ENCODE results near the gene TTLL11. TPM values are rescaled to one million over a fixed set of nuclear protein-coding genes. Genes with fewer than 3 reads are reported as not detected.

TTLL11 gene
- total RNA-seq, 3 donors from 2014 or later = 6.0 to 22.2 (median 6.4) TPM

DNA sequence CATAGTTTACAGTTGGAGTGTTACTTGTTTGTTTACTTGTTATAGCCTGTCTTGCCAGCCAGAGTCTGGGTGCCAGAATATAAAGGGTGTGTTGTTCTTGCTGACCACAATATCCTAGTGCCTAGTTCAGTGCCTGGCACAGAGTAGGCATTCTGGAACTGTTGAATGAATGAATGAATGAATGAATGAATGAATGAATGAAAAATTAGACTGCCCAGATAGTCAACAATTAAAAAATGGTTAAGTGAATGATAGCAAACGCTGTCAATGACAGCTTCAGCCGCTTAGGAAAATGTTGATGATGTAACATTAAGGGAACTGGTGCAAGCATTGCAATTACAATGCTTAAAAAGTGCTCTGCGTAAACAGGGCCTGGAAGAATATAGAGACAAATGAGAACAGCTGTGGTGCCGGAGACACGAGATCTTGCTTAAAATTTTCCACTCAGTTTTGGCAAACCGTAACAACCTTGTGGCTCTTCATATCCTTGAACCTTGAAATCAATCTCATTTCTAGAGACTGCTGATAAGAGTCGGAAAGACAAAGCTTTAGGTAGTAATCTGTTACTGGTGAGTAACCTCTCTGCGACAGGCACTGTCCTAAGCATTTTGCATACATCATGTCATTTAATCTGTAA is 4.7 kb upstream of the TTLL11 start:
- no peak for DNase-seq
- TF ChIP-seq, protein P1, sequence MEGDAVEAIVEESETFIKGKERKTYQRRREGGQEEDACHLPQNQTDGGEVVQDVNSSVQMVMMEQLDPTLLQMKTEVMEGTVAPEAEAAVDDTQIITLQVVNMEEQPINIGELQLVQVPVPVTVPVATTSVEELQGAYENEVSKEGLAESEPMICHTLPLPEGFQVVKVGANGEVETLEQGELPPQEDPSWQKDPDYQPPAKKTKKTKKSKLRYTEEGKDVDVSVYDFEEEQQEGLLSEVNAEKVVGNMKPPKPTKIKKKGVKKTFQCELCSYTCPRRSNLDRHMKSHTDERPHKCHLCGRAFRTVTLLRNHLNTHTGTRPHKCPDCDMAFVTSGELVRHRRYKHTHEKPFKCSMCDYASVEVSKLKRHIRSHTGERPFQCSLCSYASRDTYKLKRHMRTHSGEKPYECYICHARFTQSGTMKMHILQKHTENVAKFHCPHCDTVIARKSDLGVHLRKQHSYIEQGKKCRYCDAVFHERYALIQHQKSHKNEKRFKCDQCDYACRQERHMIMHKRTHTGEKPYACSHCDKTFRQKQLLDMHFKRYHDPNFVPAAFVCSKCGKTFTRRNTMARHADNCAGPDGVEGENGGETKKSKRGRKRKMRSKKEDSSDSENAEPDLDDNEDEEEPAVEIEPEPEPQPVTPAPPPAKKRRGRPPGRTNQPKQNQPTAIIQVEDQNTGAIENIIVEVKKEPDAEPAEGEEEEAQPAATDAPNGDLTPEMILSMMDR (IDR thresholded peaks at IDR 0.05) = no peak
- Histone ChIP-seq H3K4me1 (ENCODE audit: low read depth) (peaks cover 4% of the 10 kb centered on the region), H3K36me3 (ENCODE audit: low read depth) (no peaks in the 10 kb centered on the region), H3K9me3 (no peaks in the 10 kb centered on the region), H3K4me3 (no peak overlapping the region)
- ATAC-seq = no peak
- intact Hi-C loops (cut with DNase I, micrococcal nuclease) = loop anchor here in 1 of 2 donors (10.0 kb wide), 1 partner anchor 257 kb away; no protein-coding TSS in a partner anchor

- ATAC-seq (no peak), DNase-seq (no peak)
- Histone ChIP-seq H3K4me3 (no peak overlapping the region), H3K4me1 (ENCODE audit: low read depth) (peaks cover 9% of the 10 kb centered on the region), H3K36me3 (ENCODE audit: low read depth) (no peaks in the 10 kb centered on the region), H3K9me3 (no peaks in the 10 kb centered on the region)
- TF ChIP-seq, protein P1 (IDR thresholded peaks at IDR 0.05) = no peak
- intact Hi-C loops (cut with DNase I, micrococcal nuclease) = loop anchor here in 1 of 2 donors (10.0 kb wide), 1 partner anchor 258 kb away; no protein-coding TSS in a partner anchor
Observed at GRCh38 chr9:122096620-122097415, 3.7 kb upstream of the TTLL11 start.

DNA sequence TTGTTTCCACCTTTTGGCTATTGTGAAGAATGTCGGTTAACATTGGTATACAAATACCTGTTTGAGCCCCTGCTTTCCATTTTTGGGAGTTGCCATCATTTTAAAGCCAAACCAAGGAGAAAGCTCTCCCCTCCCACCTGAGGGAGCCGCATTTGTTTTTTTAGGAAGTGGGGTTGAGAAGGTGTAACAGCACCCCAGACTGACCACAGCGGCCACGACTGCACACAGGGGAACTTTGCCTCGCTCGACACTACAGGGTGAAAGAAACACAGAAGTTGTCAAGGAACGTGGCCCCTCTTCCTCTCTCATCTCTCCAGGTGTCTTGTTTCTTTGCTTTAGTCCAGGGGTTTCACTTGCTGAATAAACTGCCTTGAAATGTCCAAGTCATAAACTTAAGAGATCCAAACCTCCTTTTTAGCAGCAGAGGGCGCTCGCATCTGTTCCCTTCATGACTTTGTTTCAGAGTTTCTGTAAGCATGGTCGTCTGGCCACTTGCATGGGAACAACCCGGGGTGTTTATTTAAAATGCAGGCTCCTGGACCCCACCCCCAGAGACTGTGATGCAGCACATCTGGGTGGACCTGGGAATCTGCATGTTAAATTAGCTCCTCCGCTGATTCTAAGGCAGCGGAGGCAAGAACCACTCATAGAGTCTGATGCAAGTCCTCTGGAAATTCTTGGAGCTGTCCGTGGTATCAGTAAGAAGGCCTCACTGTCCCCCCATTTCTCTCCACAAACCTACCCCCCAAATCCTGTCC is 2.1 kb upstream of the TTLL11 start:
- no peak for ATAC-seq
- Histone ChIP-seq H3K9me3 (no peaks in the 10 kb centered on the region), H3K4me3 (no peak overlapping the region), H3K36me3 (ENCODE audit: low read depth) (no peaks in the 10 kb centered on the region), H3K4me1 (ENCODE audit: low read depth) (peaks cover 13% of the 10 kb centered on the region)
- peak in 2 of 3 donors; percentile 35 to 79 for DNase-seq
- TF ChIP-seq, protein P1 (IDR thresholded peaks at IDR 0.05) = peak; percentile 40
- intact Hi-C loops (cut with DNase I, micrococcal nuclease) = loop anchor here in 1 of 2 donors (10.0 kb wide), 1 partner anchor 260 kb away; no protein-coding TSS in a partner anchor

- peak overlapping the region; percentile 90 for H3K4me3 ChIP-seq
- ATAC-seq = no peak
- H3K4me1 ChIP-seq (ENCODE audit: low read depth) = peaks cover 17% of the 10 kb centered on the region
- TF ChIP-seq, protein P1 (IDR thresholded peaks at IDR 0.05) = no peak
- H3K36me3 ChIP-seq (ENCODE audit: low read depth) = no peaks in the 10 kb centered on the region
- no peaks in the 10 kb centered on the region for H3K9me3 ChIP-seq
- intact Hi-C loops (cut with DNase I, micrococcal nuclease) = loop anchor here in 1 of 2 donors (10.0 kb wide), 1 partner anchor 263 kb away; no protein-coding TSS in a partner anchor
- peak in 1 of 3 donors; percentile 7 for DNase-seq
Observed at GRCh38 chr9:122091682-122092592, 1.2 kb downstream of the TTLL11 start.

All from mucosa of descending colon (tissue), 3 donors.